NAMALWA (cell line): ENCODE results near the gene VWCE.
"Not testable (repeated sequence)": the region's sequence is repeated elsewhere in the genome, so short reads cannot be mapped to it uniquely, and the experiment has no call there.

Source experiments
- DNase-seq: peaks from one replicate; pipeline ENCODE4 v3.0.0-alpha.2; 2015; ENCODE audit warnings: low spot score

Gene VWCE

DNA sequence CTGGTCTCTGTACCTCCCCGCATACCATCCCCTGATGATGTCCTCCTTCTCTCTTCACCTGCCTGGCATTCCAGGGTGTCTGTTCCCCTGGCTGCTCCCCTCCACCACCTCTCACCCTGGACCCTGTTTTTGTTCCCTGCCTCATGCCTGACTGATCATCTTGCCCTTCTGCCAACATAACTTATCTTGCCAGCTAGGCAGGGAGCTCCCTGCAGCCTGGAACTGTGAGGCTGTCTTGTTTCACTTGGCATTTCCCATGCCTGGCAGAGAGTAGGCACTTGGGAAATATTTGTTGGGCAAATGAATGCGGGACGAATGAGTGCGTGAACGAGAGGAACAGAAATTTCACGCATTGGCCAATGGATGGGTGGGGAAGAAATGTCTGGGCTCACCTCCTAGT is 84.5 kb downstream of the VWCE start:
- not testable (repeated sequence) for DNase-seq
